ENCODE measurements around the gene BPI.
"Not testable (repeated sequence)": the region's sequence is repeated elsewhere in the genome, so short reads cannot be mapped to it uniquely, and the experiment has no call there.

- TF ChIP-seq, protein P1, sequence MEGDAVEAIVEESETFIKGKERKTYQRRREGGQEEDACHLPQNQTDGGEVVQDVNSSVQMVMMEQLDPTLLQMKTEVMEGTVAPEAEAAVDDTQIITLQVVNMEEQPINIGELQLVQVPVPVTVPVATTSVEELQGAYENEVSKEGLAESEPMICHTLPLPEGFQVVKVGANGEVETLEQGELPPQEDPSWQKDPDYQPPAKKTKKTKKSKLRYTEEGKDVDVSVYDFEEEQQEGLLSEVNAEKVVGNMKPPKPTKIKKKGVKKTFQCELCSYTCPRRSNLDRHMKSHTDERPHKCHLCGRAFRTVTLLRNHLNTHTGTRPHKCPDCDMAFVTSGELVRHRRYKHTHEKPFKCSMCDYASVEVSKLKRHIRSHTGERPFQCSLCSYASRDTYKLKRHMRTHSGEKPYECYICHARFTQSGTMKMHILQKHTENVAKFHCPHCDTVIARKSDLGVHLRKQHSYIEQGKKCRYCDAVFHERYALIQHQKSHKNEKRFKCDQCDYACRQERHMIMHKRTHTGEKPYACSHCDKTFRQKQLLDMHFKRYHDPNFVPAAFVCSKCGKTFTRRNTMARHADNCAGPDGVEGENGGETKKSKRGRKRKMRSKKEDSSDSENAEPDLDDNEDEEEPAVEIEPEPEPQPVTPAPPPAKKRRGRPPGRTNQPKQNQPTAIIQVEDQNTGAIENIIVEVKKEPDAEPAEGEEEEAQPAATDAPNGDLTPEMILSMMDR (IDR thresholded peaks at IDR 0.05), result not testable (repeated sequence)
- TF ChIP-seq POLR2A (IDR thresholded peaks at IDR 0.05), result not testable (repeated sequence)
Measured at GRCh38 chr20:38254621-38255020, 49.3 kb upstream of the BPI start.
